ENCODE measurements around the gene DIP2C. TPM values are rescaled to one million over a fixed set of nuclear protein-coding genes. Genes with fewer than 3 reads are reported as not detected.

The DIP2C gene
- total RNA-seq, 1 experiment from 2014 or later, result 11.4 TPM

DNA sequence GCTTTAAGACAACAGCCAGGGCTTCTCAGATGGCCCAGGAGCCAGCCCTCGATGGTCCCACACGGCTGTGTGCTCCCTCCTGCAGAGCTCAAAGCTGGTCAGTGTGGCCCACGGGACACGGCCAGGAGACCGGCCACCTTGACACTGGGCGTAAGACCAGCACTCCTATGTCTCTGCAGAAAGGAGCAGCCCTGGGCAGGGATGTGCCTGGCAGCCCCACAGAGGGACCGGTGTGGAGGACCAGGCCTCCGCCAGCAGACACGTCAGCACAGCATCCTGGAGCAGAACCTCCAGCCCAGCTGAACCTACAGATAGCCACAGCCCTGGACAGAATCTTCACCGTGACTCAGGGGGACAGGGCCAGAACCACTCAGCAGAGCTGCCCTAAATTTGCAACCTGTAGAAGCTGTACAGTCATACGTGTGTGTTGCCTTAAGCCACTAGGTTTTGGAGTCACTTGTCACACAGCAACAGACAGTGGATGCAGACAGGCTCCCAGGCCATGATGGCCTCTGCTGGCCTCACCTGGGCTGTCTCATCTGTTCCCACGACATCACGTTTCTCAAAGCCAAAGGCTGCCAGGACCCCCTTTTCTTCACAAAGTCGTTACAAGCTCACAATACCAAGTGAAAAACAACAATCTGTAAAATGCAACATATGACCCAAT, 132.4 kb downstream of the DIP2C start:
- POLR2A ChIA-PET, result no interaction called here
- H3K4me3 ChIP-seq (ENCODE audit: low read depth, low read length), result no peak overlapping the region
- no peaks in the 10 kb centered on the region for H3K9me3 ChIP-seq
- DNase-seq, result no peak
- peaks cover 31% of the 10 kb centered on the region for H3K4me1 Mint-ChIP-seq (ENCODE audit: low read depth, unreplicated experiment)
- no peak overlapping the region for H3K4me3 Mint-ChIP-seq (ENCODE audit: unreplicated experiment)
- H3K27ac Mint-ChIP-seq (ENCODE audit: unreplicated experiment), result peak overlapping the region; percentile 60
- H3K9me3 Mint-ChIP-seq (ENCODE audit: unreplicated experiment), result no peaks in the 10 kb centered on the region
- no peaks in the 10 kb centered on the region for H3K36me3 Mint-ChIP-seq (ENCODE audit: insufficient read depth, unreplicated experiment)
- BruUV-seq (replicated peaks), result no TSS peak
- TF ChIP-seq, protein P1, sequence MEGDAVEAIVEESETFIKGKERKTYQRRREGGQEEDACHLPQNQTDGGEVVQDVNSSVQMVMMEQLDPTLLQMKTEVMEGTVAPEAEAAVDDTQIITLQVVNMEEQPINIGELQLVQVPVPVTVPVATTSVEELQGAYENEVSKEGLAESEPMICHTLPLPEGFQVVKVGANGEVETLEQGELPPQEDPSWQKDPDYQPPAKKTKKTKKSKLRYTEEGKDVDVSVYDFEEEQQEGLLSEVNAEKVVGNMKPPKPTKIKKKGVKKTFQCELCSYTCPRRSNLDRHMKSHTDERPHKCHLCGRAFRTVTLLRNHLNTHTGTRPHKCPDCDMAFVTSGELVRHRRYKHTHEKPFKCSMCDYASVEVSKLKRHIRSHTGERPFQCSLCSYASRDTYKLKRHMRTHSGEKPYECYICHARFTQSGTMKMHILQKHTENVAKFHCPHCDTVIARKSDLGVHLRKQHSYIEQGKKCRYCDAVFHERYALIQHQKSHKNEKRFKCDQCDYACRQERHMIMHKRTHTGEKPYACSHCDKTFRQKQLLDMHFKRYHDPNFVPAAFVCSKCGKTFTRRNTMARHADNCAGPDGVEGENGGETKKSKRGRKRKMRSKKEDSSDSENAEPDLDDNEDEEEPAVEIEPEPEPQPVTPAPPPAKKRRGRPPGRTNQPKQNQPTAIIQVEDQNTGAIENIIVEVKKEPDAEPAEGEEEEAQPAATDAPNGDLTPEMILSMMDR (IDR thresholded peaks at IDR 0.05; ENCODE audit: insufficient read depth in 1 of 2, low read depth in 1 of 2, low read length in 1 of 2, severe bottlenecking in 1 of 2, unreplicated experiment in 1 of 2), result no peak
- intact Hi-C loops (cut with micrococcal nuclease; ENCODE audit: unreplicated experiment), result no loop called here
- no peaks in the 10 kb centered on the region for H3K36me3 ChIP-seq (ENCODE audit: control insufficient read depth, insufficient read depth, low read length)
- no peaks in the 10 kb centered on the region for H3K27me3 ChIP-seq (replicated peaks; ENCODE audit: control insufficient read depth, insufficient read depth, low read length)
- no peaks in the 10 kb centered on the region for H3K27me3 Mint-ChIP-seq (ENCODE audit: insufficient read depth, unreplicated experiment)
- CTCF ChIA-PET, result no interaction called here
- H3K4me1 ChIP-seq, result peaks cover 28% of the 10 kb centered on the region

DNA sequence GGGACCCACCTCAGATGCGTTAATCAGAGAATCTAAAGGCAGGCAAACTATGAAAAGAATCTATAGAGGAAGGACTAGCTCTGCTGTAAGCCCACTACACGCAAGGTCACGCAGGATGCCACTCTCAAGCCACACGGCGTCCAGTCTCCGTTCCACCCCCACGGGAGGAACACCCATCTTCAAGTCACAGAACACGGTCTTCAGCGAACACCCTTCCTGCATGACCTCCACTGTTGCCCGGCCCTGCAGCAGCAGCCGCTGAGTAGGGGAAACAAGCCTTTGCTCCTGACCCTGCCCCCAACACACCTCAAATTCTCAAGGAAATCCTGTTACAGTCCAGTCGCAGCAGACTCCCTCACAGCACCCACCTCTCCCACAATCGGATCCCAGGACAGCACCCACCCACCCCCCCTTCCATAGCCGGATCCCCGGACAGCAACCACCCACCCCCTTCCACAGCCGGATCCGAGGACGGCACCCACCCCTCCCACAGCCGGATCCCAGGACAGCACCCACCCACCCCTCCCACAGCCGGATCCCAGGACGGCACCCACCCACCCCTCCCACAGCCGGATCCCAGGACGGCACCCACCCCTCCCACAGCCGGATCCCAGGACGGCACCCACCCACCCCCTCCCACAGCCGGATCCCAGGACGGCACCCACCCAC, 133.7 kb downstream of the DIP2C start:
- no peak overlapping the region for H3K4me3 Mint-ChIP-seq (ENCODE audit: unreplicated experiment)
- H3K9me3 Mint-ChIP-seq (ENCODE audit: unreplicated experiment), result no peaks in the 10 kb centered on the region
- no TSS peak for BruUV-seq (replicated peaks)
- peaks cover 19% of the 10 kb centered on the region for H3K4me1 Mint-ChIP-seq (ENCODE audit: low read depth, unreplicated experiment)
- TF ChIP-seq, protein P1 (IDR thresholded peaks at IDR 0.05; ENCODE audit: insufficient read depth in 1 of 2, low read depth in 1 of 2, low read length in 1 of 2, severe bottlenecking in 1 of 2, unreplicated experiment in 1 of 2), result no peak
- H3K36me3 ChIP-seq (ENCODE audit: control insufficient read depth, insufficient read depth, low read length), result no peaks in the 10 kb centered on the region
- POLR2A ChIA-PET, result no interaction called here
- no peaks in the 10 kb centered on the region for H3K27me3 Mint-ChIP-seq (ENCODE audit: insufficient read depth, unreplicated experiment)
- peak overlapping the region; percentile 60 for H3K27ac Mint-ChIP-seq (ENCODE audit: unreplicated experiment)
- intact Hi-C loops (cut with micrococcal nuclease; ENCODE audit: unreplicated experiment), result no loop called here
- H3K36me3 Mint-ChIP-seq (ENCODE audit: insufficient read depth, unreplicated experiment), result no peaks in the 10 kb centered on the region
- H3K4me3 ChIP-seq (ENCODE audit: low read depth, low read length), result no peak overlapping the region
- CTCF ChIA-PET, result no interaction called here
- H3K4me1 ChIP-seq, result peaks cover 25% of the 10 kb centered on the region
- no peak for DNase-seq
- no peaks in the 10 kb centered on the region for H3K9me3 ChIP-seq
- no peaks in the 10 kb centered on the region for H3K27me3 ChIP-seq (replicated peaks; ENCODE audit: control insufficient read depth, insufficient read depth, low read length)

DNA sequence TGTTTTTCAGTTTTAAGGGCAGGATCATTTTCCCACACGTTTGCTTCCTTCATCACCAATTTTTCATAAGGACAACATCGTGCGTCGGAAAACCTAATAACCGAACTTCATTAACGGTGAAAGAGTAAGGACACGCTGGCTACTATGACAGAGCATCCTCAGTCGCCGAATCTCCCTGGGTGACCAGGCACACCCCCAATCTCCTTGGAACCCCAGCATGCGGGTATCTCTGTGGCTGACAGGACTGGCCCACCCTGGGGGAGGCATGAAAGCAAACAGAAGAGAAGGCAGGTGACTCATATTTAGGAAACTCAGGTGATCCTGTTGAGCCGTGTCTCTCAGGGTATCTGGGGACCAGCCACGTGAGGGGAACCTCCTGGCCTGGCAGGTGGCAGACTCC, 134.2 kb downstream of the DIP2C start:
- H3K36me3 ChIP-seq (ENCODE audit: control insufficient read depth, insufficient read depth, low read length), result no peaks in the 10 kb centered on the region
- H3K4me1 Mint-ChIP-seq (ENCODE audit: low read depth, unreplicated experiment), result peaks cover 15% of the 10 kb centered on the region
- TF ChIP-seq, protein P1 (IDR thresholded peaks at IDR 0.05; ENCODE audit: insufficient read depth in 1 of 2, low read depth in 1 of 2, low read length in 1 of 2, severe bottlenecking in 1 of 2, unreplicated experiment in 1 of 2), result no peak
- H3K27me3 ChIP-seq (replicated peaks; ENCODE audit: control insufficient read depth, insufficient read depth, low read length), result no peaks in the 10 kb centered on the region
- peaks cover 19% of the 10 kb centered on the region for H3K4me1 ChIP-seq
- H3K4me3 Mint-ChIP-seq (ENCODE audit: unreplicated experiment), result no peak overlapping the region
- H3K9me3 Mint-ChIP-seq (ENCODE audit: unreplicated experiment), result no peaks in the 10 kb centered on the region
- ChIA-PET POLR2A (no interaction called here), CTCF (no interaction called here)
- no TSS peak for BruUV-seq (replicated peaks)
- peak overlapping the region; percentile 60 for H3K27ac Mint-ChIP-seq (ENCODE audit: unreplicated experiment)
- no peak overlapping the region for H3K4me3 ChIP-seq (ENCODE audit: low read depth, low read length)
- H3K36me3 Mint-ChIP-seq (ENCODE audit: insufficient read depth, unreplicated experiment), result no peaks in the 10 kb centered on the region
- intact Hi-C loops (cut with micrococcal nuclease; ENCODE audit: unreplicated experiment), result no loop called here
- no peak for DNase-seq
- no peaks in the 10 kb centered on the region for H3K9me3 ChIP-seq
- no peaks in the 10 kb centered on the region for H3K27me3 Mint-ChIP-seq (ENCODE audit: insufficient read depth, unreplicated experiment)
